ENCODE data around the gene ACO2.
"Not testable (repeated sequence)": the region's sequence is repeated elsewhere in the genome, so short reads cannot be mapped to it uniquely, and the experiment has no call there.

ACO2 gene

DNA sequence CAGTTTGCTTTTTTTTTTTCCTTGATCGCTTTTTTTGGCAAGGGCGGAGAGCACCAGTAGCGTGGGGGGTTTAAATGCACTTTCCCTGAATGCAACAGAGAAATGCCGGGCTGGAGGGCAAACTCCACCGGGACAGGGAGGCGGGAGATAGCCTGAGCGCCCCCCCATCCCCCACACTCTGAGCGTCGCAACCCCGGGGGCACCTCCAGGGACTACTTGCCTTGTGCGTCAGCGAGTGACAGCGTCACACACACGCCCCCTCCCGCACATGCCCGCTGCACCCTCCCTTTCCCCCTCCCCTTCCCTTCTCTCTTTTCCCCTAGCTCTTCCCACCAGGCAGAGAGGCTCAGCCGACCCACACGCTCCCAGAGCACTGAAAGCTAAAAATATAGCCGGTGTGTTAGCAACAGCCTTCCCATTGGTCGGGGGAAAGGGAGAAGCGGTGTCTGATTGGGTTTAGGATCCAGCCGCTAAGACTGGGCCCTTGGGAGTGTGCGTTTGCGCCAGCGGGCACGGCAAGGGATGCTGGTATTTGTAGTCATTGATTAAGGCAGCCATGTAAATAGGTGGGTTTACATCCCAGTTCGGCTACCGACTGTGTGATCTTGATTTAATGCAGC is 20.6 kb upstream of the ACO2 start:
- DNase-seq: peak; percentile 97

DNA sequence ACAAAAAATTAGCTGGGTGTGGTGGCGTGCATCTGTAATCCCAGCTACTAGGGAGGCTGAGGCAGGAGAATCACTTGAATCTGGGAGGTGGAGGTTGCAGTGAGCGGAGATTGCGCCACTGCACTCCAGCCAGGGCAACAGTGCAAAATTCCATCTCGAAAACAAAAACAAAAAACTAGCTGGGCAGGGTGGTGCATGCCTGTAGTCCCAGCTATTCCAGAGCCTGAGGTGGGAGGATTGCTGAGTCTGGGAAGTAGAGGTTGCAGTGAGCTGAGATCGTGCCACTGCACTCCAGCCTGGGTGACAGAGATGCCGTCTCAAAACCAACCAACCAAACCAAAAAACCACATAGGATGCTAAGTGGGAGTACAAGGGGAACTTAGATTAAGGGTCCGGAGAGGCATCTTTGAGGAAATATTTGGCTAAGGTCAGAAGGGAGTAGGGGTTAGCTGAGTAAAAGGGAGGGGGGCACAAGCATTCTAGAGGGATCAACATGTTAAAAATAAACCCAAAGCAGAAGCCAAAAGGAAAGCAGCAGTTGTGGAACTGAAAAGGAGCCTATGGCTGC is 10.7 kb upstream of the ACO2 start:
- no peak for DNase-seq

DNA sequence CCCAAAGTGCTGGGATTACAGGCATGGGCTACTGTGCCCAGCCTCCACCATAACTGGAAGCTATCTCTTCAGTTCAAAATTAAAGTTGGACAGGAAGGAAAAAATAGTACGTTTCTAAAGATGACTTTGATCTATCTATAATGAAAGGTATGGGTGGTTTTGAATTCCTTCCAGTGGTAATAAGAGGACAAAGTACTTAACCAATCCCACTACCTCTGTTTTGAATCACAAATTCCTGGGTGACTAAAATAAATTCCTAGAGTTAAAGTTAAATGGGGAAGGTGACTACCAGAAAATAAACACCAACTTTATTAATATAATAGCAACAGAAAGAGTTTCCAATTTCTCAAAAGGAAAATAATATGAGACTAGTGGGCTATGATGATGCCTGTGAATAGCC is 9.5 kb upstream of the ACO2 start:
- DNase-seq: no peak

DNA sequence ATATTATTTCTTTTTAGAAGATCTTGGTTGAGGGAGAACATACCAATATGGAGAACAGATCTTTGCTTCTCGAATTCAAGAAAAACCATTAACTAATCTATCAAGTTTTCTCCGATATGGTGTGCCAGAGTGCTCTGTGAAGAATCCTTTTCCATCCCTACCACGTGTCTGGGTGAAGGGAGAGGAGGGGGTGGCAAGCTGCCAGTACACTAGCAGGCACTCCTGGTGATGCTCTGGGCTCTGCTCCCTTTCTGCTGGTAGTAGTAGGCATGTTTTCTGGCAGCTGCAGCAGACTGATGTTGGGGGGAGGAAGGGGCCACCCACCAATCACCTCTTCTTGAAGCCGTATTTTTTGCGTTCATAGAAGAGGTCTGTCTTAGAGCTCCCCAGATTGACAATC is 8.8 kb upstream of the ACO2 start:
- DNase-seq: not testable (repeated sequence)

DNA sequence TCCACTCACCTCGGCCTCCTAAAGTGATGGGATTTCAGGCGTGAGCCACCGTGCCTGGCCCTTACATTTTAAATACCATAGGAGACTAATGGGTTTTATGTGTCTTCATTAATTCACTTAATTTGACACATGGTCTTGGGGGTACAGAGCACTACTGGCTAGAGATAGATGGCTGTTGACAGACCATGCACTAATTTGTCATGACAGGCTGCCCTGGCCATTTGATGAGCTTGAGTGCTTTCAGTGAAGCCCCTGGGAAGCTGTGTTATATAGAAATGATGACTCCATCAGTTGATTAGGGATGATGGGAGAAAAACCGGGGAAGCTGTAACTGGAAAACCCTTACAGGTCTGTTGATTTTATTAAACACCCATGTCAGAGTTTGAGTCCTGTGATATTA is 7.0 kb upstream of the ACO2 start:
- no peak for DNase-seq

DNA sequence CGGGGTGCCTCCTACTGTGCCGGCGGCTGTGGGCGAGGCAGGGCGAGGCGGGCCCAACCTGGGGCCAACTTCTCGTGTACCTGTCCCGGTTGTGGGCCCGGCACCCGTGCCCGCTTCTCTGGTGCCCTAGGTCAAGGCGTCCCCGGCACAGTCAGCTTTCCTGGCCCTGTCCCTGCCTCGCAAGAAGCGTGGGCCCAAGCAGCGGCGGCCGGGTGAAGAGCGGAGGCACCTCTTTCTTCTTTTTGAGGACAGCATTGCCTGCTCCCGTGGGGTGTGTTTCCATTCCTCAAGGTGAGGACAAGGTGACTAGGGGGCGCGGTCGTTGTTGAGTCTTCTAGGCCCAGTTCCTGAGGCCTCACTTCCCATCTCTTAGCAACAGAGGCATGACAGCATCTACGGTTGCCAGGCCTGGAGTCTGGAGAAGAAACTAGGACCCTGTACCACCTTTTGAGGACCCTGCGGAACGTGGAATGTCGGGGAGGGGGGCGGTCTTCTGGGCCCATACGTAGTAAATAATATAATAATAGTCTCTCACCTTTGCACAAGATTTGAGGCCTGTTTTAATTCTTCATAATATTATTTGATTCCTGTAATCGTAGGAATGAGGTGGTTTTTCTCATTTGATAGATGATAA is 418 bp downstream of the ACO2 start:
- DNase-seq: peak; percentile 53

DNA sequence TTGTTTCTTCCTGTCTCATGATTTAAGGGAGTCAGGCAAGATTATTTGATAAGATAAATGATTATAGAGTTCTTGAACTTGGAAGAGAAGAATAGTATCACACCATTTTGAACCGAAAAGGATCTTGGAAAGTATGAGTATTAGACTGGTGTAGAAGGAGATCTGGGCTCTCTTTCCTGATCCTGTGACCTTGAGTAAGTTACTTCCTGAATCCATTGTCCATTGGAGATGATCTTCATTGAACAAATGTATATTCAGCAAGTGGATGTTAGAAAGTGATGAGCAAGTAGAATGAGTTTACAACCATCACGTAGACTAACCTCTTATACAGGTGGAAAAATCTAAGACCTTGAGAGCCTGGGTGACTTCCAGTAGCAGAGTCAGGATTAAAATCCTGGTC is 2.0 kb downstream of the ACO2 start:
- no peak for DNase-seq

DNA sequence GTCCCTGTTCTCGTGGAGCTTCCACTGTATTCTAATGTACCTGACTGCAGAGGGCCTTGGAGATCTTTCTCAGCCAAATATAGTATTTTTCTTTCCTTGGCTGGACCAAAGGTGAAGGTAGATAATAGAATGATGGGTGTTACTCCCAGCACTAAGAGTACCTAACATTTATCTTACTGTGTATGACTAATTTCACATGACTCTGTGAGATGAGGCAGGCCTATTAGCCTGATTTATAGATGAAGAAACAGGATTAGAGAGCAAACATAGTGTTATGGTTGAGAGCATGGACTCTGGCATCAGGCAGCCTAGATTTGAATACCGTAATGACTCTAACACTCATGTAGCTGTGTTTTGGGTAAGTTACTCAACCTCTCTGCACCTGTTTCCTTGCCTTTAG is 2.7 kb downstream of the ACO2 start:
- no peak for DNase-seq

DNA sequence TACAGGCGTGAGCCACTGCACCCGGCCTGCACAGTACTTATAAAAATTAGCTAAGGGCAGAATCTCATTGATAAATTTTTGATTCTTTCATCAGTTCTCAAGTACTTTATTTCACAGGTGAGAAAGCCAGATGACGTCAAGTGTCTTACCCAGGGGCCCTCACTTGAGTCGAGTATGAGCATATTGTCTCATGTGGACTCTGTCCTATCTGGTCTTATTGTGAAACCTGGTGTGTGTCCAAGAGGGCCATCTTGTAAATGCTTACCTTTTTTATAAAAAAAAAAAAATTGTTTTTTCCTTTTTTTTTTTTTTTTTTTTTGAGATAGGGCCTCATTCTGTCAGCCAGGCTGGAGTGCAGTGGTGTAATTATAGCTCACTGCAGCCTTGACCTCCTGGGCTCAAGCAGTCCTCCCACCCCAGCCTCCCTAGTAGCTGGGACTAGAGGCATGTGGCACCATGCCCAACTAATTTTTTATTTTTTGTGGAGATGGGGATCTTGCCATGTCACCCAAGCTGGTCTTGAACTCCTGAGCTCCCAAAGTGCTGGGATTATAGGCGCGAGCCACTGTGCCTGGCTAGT is 6.0 kb downstream of the ACO2 start:
- no peak for DNase-seq

DNA sequence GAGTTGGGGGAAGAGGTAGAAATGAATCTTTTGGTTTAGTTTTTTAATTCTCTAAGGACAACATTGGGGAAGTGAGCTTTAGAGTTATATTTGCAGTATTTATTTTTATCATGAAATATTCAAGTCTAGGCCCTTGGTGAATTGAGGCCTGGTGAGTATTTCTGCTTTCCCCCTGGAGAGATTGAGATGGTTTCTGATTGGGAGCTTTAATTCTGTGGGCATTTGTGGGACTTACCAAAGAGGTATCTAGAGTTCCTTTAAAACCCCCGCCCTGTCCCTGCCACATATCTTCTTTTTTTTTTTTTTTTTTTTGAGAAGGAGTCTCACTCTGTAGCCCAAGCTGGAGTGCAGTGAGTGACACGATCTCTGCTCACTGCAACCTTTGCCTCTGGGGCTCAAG is 9.6 kb downstream of the ACO2 start:
- no peak for DNase-seq

DNA sequence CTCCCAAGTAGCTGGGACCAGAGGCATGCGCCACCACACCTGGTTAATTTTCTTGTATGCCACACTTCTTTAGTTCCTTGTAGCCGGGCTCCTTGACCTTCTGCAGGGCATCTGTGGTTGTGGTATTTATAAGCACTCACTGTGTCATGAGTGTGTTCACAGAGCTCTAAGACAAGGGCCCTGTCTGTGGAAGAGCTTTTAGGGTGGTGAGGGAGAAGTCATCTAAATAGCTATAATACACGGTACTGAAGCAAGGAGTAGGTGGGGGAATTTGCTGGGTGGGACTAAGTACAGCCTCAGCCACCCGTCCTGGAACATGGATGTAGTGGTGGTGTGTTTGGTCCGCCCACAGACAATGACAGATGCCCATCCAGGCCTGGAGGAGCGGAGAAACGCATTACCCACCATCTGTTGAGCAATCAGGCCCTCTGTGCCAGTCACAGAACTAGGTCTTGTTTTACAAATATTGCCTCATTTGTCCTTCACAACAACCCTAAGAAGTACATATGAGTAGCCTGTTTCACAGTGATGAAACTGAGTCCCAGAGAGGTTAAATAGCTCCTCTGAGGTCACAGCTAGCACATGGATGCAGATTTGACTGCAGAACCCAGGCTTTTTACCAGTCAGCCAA is 10.1 kb downstream of the ACO2 start:
- no peak for DNase-seq

DNA sequence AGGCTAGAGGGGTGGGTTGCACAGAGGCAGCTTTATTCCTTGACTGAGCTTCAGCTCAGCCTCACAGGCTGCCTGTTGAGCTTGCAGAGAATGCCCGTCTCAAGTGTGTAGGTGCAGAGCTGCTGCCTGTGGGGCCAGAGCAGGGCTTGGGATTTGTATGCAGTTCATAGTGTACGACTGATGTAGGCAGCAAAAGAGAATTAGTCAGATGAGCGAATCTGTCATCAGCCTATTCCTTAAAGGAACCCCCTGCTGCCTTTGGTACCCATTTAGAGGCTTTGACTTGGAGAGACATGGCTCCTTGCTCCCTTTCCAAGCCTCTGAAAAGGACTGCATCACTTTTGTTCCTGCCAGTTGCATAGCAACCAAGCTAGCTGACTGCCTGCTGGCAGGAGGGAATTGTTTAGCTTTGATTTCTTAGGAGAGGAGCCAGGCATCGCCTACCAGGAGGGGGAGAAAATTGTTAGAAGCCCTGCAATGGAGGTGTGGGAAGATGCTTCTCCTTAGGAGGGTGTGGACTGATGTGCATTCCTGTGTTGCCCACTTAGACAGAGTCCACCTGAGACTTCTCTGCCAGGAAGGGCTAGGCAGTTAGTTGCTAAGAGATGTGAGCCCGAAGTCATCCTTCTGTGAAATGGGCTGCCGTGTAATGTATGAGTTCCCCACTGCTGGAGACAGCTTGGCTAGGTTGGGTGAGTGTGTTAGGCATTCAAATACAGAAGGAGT is 10.9 kb downstream of the ACO2 start:
- no peak for DNase-seq

DNA sequence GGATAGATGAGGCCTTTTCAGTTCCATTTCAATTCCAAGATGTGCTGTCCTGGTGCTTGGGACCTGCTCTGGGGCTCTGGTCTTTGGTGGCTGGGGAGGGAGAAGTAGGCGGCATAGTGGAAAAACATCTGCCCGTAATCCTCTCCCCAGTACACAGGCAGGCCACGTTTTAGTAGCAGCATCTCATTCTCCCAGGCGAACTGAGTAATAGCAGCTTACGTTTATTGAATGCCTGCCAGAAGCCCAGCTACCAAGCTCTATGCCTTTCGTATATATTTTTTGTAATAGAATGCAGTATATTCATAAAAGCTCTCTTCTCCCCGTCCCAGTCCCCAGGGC is 11.4 kb downstream of the ACO2 start:
- no peak for DNase-seq

DNA sequence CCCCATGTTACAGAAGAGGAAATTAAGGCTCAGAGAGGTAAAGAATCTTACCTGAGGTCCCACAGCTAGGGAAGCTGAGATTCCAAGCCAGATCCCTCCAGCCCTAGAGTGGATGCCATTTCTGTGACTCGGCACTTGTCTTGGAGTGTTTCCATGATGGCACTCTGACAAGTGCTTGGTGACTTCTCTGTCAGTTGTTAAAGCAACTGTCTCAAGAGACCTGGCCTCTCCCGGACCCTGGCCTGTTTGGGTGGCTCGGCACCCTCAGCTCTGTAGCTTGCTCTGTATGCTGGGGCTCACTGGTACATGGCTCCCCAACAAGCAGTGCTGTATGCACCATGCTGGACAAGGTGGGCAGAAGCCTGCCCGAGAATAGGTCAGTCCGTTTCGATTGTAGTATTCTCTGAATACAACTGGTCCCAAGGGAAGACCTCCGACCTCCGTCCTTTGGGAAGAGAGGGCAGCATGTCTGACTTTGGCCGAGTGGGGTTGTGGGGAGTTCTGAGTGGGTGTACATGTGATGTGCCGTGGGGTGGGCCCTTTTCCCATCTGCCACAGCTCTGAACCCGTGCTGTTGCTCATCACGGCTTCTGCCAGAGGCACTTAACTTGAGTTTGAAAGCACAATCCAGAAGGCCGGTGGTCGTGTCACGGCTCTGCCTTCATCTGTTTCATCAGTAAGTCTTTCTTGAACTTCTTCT is 12.4 kb downstream of the ACO2 start:
- no peak for DNase-seq

DNA sequence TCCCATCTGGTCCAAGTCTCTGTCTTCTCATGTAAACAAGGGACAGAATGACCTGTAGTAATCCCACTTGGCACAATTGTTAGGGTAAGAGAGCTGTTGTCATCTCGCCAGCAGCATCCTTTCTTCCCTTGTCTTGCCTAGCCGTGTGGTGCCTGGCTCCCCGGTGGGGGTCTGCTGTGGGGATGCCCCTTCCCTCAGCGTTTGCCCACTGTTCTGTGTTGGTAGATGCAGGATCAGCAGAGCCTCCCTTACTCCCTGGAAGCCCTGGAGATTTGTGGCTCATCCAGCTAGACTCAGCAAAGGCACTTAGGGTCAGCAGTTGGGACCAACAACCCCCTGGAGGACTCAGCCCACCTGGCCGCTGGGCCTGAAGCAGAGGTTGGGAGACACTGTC is 13.0 kb downstream of the ACO2 start:
- no peak for DNase-seq

DNA sequence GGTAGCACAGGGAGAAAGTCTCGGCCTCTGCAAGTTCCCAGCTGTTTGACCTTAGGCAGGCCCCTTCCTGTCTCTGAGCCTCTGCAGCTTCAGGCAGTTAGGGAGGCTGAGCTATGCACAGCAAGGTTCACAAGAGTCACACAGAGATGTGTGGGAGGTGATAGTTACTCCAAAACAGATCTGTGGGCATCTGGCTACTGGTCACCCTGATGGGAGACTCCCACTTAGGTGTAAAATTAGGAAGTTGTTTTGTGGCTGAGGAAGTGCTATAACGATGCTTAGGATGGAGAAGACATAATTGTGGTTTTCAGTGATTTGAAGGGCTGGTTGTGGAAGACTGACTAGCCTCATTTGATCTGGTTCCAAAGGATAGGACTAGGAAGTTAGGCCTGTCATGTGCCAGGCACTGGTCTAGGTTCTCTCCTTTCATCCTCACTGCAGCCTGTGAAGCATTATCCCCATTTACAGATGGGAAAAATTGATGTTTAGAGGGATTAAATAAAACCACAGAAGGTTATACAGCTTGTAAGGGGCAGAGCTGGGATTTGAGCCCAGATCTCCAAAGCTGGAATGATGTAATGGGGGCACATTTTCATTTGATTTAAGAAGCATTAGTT is 13.5 kb downstream of the ACO2 start:
- no peak for DNase-seq

DNA sequence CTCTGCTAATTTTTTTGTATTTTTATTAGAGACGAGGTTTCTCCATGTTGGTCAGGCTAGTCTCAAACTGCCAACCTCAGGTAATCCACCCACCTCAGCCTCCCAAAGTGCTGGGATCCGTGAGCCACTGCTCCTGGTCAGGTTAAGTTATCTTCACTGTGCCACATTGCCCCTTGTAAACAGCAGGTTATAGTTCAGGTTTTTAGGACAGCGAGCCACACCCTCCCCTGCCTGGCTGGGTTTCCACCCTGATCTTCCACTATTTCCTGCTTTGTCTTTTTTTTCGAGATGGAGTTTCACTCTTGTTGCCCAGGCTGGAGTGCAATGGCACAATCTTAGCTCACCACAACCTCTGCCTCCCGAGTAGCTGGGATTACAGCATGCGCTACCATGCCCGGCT is 16.1 kb downstream of the ACO2 start:
- DNase-seq: no peak

DNA sequence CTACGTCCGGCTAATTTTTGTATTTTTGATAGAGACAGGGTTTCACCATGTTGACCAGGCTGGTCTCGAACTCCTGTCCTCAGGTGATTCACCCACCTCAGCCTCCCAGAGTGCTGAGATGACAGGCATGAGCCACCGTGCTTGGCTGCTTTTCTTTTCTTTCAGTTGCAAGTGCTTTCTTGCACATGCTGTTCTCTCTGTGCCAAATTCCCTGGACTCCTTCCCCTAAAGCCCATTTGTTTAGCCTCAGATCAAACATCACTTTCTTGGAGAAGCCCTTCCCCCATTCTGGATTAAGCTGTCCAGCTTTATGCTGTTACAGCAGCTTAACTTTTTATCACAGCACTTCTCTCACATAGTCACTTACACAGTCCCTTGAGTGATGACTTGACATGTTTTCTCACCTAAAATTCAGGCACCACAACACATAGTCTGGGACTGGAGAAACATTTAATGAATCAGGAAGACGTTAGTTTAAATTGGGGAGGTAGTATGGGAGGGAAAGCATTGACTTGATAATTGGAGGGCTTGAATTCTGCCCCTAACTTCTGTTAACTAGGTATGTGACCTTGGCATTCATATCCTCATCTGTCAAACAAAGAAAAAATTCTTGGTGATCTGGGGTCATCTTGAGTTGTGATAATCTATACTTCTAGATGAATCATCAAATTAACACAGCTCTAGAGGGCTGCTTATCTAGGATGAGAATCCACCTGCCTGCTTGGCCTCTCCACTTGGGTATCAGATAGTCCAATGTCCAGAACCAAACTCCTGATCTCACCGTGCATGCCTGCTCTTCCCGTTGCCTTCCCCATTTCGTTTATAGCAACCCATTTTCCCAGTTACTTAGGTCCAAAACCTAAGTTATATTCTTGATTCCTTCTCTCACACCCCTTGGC is 18.4 kb downstream of the ACO2 start:
- no peak for DNase-seq

DNA sequence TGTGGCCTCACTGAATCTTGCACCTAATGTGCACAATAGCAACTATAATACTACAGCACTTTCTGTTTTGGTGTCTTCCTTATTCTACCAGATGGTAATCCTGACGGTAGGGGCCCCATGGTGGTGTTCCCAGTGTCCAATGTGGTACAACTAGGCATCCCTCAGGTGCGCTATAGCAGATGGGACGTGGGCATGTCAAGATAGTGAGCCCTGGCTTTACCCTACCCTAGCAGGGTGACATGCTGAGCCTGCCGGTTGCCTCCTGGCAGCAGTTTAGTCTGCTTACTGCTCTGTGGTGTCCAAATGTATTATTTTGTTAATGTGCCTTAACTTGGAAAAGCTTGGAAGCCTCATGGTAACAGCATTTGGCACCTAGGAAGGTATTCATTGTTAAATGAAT is 19.2 kb downstream of the ACO2 start:
- DNase-seq: no peak

DNA sequence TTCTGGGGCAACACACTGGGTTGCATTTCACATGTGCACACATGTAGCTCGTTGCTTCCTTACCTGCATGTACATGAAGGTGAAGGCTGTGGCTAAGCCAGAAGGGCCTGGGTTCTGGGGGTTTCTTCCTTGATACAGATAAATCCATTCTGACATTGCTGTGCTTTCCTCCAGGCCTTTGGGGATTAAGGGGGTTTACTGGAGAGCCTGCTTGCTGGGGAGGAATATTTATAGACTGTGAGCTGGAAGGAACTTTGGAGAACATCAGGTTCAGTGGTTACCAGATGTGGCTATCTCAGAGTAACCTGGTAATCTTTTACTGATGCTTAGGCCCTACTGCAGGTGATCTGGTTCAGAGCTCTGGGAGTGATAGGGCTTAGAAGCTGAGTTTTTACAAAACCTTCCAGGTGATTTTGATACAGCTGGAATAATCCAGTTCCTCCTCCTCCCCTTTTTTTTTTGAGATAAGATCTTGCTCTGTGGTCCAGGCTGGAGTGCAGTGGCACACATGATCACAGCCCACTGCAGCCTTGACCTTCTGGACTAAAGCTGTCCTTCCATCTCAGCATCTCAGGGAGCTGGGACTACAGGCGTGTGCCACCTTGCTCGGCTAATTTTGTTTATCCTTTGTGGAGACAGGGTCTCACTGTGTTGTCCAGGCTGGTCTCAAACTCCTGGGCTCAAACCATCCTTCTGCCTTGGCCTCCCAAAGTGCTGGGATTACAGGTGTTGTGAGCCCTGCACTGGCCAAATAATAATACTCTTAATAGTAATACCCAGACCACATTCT is 19.9 kb downstream of the ACO2 start:
- DNase-seq: no peak
